NCI-H345 (cell line): ENCODE results near the gene GARIN5B.

Experiments
- DNase-seq: peaks from one replicate; lab custom pipeline; 2025; lab: John Stamatoyannopoulos, UW

GARIN5B gene

DNA sequence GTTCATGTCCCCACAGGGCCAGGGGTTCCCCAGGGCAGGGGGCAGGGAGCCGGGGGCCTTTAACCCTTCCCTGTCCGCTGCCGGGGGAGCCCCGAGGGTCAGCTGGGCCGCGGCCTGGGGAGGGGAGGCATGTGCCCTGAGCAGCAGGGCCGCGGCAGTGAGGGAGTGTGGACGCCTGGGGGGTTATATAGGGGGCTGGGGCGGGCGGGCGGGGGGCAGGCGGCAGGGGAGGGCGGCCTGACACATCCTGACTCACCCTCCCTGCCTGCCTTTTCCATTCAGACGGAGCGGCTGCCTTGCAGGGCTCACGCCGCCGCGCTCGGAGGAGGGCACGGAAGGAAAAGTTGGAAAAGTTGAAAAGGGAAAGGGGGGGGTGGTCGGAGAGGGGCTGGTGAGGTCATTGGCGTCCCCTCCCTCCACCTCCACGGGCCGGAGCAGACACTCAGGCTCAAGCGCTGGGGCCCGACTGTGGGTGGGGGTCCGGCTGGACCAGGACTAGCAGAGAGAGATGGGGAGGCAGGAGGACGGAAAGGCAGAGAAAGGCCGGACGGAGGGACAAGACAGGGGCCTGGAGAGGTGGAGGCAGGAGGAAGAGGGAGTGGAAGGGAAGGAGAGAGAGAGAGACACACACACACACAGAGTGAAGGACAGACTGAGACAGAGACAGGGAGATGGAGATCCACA lies 7.4 kb upstream of the GARIN5B start, which contains the start of gene IL11:
IL11 (minus strand) TSS at position 159 of the 684 bp plus-strand sequence; CDS start at position 6, 153 bp downstream.
- no peak for DNase-seq

DNA sequence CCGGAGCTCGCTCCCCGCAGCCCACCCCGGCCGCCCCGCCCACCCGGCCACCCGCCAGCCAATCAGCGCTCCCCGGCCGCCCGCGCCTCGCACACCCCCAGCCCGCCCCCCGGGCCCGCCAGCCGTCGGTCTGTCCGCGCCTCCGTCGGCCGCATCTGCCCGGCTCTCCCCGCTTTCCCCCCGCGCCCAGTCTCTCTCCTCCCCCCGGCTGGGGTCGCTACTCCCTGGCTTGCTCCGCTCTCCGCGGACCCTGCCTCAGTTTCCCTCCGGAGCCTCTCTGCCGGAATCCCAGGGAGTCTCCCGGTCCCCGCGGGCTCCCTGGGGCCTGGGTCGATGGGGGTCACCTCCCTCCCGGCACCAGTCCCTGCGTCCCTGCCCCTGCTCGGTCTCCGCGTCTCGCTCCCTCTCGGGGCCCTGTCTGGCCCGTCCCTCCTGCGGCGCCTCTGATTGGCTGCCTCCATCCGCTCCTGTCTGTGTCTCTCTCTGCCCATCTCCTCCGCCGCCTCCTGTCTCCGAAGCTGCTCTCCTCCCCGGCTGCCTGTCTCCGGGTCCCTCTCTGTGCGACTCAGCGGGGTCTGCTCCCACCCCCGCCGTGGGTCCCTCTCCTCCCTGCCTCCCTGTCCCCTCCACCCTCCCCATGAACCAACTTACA lies 6.7 kb upstream of the GARIN5B start:
- DNase-seq = no peak

DNA sequence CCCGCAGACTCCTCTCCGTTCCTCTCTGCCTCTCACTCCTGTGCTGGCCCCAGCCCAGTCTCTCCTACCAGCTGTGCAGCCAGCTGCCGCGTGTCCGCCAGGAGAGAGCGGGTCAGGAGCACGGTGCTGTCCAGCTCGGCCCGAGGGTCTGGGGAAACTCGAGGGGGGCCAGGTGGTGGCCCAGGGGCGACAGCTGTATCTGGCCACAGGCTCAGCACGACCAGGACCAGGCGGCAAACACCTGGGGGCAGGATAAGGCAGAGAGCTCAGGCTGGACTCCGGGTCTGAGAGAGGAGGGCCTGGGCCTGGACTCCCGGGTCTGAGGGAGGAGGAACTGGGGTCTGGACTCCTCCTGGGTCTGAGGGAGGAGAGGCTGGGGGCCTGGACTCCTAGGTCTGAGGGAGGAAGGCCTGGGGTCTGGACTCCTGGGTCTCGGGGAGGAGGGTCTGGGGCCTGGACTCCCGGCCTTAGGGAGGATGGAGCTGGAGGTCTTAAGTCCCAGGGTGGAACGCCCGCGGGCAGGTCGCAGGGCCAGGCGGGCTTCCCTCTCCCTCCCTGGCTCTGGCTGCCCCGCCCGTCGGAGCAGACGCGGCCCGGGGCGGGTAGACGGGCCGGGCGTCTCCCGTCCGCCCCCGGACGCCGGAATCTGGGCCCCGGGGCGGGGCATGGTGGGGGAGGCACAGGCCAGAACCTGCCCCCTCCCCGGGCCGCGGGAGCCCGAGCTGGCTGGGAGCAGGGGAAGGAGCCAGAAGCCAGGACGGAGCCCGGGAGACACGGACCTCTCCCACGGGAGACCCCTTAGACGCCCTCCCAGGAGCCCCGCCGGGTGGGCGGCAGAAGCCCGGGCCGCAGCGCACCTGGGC lies 5.9 kb upstream of the GARIN5B start:
- DNase-seq = no peak

DNA sequence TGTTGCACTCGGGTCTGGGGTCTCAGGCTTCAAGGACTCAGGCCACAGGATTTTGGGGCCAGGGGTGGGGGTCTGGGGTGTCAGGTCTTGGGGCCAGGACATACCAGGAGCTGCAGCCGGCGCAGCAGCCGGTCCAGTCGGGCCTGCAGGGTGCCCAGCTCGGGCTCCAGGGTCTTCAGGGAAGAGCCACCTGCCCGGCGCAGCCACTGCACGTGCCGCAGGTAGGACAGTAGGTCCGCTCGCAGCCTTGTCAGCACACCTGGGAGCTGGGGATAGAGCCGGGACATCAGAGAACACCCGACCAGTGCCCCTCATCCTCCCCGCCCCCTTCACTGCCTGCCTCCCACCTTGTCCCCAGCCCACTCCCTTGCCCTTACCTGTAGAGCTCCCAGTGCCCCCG lies 5.0 kb upstream of the GARIN5B start:
- no peak for DNase-seq

DNA sequence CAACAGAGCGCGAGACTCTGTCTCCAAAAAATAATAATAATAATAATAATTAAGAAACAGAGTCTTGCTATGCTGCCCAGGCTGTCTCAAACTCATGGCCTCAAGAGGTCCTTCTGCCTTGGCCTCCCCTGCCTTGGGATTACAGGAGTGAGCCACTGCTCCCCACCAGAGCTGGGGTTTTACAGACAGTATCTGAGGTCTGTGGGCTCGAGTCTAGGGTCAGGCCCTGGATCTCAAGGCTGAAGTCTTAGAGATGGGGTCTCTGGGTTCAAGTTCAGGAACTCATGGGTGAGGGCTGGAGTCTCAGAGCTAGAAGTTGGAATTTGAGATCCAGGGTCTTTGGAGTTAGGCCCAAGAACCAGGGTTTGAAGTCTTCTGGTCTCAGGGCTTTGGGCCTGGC lies 3.7 kb upstream of the GARIN5B start:
- DNase-seq = no peak

DNA sequence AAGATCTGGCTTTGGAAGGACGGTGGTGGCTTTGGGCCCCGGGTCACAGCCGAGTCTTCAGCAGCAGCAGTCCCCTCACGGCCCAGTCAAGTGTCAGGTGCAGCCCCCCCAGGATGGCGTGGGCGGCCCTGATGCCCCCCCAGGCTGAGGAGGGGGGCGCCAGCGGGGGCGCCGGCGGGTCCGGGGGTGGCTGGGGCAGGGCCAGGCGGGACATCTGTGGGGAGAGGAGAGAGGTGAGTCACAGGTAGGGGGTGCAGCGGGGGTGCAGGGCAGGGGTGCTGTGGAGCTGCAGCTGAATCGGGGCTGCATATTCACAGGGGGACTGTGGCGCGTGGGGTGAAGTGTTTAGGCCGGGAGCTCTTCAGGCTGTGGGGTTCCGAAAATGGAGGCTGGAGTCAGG lies 2.9 kb upstream of the GARIN5B start:
- no peak for DNase-seq

DNA sequence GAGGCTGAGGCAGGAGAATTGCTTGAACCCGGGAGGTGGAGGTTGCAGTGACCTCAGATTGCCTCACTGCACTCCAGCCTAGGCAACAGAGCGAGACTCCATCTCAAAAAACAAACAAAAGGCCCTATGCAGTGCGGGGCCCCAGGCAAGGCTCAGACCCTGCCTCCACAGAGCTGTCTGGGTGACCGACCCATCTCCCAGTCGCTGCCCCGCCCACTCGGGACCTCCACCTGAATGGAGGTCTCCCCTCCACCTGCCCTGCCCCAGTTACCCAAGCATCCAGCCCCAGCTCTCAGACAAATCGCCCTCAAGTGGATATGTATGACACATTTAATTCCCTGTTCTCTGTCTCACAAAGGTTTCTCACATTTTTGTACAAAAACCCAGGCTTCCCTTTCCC lies 2.2 kb upstream of the GARIN5B start:
- DNase-seq = no peak

DNA sequence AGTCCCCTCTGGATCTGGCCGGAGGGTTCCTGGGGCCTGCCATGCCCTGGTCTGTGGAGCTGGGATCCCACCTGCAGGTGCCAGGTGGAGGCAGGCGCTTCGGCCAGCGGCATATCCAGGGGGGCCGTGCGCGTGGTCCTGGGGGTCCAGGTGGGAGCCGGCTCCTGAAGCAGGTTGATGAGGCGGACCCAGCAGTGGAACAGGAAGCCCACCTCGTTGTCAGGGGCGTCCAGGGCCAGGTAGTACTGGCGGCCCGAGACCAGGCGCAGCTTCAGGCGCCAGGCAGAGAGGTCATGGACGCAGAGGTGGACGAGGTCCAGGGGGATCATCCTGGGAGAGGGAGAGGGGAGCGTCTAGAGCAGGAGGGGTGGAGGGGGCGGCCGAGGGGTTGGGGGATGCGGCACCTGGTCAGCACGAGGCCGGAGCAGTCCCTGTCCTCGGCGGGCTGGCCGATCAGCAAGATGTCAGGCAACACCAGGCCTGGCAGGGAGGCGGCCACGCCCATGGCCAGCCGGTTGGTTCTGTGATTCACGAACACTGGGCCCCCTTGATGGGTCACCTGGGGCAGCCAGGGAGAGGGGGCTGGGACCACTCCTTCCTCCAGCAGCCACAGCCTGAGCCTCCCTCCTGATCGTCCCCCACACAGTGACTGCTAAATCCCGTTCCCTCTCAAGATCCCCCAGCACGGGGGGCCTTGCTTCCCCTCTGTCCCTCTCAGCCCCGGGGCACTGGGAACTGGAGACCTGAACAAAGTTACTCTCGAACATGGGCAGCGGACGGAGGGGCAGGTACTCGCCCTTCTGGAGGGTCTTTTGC lies 678 bp downstream of the GARIN5B start:
- no peak for DNase-seq

DNA sequence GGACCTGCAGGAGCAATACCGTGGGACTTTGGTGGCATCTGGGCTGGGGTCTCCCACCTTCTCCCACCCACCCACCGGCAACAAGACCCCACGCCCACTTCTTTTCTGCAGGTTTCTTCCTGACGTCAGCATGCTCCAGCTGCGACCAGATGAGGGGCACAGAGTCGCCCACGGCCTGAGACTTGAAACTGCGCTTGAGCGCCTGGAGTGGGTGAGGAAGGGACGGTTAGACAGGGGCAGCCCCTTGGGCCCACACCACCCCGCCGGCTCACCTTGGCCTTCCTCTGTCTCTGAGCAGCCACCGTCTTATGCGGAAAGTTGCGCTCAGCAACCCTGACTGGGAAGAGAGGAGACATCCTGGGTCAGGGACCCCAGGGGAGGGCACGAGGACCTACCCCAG lies 2.2 kb downstream of the GARIN5B start:
- DNase-seq = no peak

DNA sequence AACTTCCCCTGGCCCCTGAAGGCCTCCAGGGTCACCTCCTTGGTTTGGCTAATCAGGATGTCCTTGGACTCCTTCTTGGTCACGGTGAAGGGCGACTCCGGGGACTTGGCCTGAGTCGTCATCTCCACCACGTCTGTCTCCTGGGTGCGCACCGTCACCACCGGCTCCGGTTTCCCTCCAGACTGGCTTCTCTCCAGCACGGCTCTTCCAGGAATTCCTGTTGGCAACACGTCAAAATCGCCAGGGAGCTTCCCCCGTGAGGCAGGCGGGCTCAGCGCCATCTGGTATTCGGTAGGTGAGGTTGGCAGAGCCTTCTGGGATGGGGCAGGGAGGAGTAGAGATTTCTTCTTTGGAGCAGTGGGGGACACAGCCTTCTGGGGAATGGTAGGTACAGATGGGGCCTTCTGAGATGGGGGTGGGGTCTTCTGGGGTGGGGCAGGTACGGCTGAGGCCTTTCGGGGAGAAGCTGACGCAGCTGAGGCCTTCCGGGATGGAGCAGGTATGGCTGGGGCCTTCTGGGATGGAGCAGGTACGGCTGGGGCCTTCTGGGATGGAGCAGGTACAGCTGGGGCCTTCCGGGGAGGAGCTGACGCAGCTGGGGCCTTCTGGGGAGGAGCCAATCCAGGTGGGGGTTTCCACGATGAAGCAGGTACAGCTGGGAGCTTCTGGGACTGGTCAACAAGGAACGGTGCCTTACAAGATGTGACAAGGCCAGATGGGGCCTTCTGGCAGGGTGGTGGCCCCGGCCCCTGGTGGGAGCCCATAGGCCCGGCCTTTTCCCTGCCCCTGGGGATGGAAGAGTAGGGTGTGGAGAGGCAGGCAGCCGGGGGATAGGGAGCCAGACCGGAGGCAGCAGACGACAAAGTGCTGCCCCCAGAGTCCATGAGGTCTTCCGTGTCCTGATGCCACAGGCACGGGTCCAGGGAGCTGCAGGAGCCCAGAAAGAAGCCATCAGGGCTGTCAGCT lies 3.8 kb downstream of the GARIN5B start:
- DNase-seq = no peak

DNA sequence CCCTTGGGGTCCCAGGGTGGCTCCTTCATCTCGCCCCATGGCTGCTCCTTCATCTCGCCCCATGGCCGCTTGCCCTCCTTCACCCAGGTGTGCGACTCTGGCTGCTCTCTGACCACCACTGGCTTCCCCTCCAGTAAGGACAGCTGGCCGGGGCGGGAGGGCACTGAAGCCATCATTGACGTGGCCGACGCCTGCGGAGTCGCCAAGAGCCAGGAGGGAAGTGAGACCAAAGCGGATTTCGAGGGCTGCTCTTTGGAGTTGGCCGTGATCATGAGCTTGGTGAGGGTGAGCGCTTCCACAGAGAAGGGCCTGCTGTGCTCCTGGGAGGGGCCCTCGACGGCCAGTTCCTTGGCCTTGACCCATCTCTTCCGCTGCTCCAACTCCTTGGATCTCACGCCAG lies 4.6 kb downstream of the GARIN5B start:
- DNase-seq = no peak

DNA sequence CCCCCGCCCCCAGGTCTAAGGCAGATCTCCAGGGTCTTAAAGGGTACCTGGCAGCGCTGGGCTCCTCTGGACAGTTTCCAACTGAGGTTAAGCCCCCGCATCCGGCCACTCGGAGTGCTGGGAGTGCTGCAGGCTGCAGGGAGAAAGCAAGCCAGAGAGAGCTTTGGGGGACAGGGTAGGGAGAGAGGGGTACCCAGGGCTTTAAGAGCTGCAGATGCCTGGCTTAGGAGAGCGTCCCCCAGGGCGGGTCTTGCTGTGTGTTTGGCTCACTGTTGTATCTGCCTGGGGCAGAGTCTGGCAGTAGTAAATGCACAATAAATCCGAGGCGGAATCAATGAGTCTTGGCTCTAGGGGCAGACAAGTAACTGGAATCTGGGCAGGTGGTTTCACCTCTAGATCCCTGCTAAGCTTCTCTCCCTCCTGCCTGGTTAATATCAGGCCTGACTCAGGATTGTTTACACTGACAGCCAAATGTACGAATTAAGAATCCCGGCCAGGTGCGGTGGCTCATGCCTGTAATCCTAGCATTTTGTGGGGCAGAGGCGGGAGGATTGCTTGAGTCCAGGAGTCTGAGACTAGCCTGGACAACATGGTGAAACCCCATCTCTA lies 7.7 kb downstream of the GARIN5B start:
- DNase-seq = no peak

DNA sequence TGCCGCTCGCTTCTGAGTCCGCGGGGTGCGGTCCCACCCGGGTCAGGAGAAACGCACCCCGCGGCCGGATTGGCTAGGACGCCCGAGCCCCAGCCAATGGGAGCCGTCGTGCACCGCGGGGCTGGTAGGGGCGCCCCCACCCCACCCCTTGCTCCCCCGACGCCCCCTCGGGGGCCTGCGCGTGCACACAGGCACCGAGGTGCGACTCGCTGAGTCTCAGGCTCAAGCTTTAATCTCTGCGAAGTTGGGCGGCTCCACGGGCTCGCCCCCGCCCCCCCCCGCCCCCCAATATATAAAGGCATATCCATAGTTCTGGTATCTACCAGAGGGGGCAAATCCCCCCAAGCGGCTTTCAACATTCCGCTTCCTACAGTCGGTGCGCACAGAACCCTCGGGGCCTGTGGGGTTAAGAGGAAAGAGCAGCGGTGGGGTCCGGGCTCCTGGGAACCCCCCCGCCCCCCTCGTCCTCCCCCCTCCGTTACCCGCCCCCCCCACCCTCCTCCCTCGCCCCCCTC lies 8.3 kb downstream of the GARIN5B start, which contains the start of gene COX6B2:
COX6B2 (minus strand) TSS at position 22 of the 515 bp plus-strand sequence. CDS start 198 bp downstream, outside the sequence.
- DNase-seq = no peak

DNA sequence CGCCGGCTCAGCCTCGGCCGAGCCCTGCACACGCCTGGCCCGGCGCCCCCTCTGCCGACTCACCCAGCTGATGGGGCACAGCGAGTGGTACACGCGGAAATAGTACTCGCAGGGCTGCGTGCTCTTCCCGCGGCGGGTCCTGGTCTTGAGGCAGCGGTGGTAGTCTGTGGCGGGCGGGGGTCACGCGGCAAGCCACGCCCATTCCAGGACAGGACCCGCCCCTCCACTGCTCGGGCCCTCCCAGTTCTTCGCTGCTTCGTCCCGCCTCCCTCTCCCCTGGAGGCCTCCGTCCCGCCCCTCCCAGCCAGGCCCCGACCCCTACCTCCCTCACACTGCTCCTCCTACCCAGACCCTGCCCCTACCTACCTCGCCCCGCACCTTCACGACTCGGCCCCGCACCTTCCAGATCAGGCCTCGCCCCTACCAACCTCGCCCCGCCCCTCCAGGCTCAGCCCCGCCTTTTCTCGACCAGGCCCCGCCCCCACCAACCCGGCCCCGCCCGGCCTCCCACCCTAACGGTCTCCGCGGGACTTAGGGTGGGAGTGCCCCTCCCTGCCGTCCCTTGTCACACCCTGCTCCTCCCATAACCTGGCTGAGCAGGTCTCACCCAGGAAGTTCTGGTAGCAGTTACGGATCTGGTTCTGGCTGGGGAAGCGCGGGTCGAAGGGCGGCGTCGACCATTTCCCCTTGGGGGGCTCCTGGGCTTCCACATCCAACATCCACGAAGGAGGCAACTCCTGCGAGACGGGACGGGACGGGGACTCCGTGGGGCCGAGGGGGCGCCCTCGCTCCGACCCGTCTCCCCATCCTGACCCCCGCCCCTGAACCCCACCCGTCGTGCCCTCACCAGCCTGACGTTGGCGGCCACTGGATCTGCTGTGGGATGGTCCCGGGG lies 9.0 kb downstream of the GARIN5B start:
- peak; percentile 43 for DNase-seq

DNA sequence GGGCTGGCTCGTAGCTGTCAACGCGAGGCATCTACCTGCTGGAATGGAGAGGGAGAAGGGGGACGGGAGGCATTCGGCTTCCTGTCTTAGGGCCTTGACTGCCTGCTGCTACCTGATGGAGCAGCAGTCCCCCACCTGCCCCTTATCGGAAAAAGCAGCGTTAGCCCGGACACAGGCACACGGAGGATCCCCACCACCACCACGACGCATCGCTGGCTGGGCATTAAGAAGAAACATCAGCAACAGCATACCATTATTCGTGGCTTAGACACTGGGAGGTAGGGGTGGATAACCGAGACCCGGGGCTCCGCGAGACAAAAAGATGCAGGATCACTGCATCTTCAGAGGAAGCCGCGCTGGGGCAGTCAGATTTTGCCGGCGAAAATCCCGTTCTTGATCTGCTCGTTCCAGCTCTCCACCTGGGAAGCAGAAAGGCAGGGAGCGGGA lies 9.7 kb downstream of the GARIN5B start:
- no peak for DNase-seq

DNA sequence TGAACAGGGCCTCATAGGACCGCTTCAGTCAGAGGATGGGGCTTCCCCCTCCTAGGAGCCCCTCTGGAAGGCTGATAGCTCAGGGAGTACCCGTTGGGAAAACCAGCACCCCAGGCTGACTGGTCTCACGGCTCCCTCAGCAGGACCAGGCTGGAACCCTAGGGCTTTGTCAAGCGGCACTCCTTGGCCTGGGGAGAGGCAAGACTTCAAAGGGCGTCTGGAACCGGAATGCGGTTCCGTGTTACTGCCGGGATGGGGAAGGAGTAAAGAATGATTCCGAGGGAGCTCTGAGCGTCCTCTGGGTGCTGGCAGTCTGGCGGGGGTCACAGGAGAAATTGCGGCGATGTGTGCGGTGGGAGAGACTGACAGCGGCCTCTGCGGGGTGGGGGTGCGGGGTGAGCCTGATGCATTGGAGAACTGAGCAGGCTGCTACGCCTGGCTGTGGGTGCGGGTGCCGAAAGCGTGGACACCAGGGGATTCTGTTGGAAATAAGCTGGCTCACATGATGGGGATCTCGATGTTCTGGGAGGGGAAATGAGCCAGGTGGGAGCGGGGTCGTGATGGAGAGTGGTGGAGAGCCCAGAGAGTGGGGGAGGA lies 10.4 kb downstream of the GARIN5B start:
- DNase-seq = no peak

DNA sequence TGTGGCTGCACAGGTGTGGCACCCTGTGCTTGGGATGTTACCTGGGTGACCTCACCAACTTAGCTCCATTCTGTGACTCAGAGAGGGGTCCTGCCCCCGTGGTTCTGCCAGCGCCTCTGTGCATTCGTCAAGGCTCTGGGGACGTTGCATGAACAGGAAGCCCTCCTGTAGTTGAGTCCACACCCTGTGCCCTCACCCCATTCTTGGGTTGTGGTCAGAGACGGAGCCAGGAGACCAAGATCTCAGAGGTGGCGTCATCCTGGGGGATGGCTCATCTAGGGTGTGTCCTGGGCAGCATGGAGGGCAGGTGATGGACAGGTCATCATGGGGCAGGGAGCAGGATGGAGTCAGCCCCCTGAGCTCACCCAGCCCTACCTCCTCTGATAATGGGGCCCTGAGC lies 11.0 kb downstream of the GARIN5B start:
- DNase-seq = no peak

DNA sequence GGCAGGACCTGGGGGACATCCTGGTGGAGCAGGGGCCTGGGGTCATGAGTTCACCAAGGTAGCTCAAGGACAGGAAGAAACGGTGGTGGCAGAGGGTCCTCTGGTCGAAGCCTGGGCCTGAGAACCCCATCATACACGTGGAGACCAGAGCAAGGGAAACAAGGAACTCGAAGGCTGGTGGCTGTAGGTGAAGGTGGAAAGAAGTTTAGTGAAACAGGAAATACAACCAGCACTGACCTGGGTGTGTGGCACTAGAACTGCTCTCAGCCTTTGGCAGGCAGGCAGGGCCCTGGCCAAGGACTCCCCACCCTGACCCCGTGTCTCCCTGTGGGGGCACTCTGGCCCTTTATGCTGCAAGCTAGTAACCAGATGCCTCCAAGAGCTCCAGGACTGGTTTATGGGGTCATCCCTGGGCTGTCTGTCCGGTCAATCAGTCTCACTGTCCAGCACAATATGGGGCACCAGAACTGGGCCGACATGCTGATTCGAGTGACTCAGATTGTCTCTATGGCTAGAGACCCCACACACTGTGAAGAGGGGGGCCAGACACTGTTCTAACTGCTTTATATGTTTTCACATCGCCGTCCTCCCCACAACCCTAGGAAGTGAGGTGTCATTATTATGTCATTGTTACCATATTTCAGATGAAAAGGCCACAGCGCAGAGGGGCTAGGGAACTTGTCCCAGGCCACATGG lies 12.3 kb downstream of the GARIN5B start:
- DNase-seq = no peak
